OCI-M1 (cell line): ENCODE data around the gene ERP44.
"Not testable (repeated sequence)": the region's sequence is repeated elsewhere in the genome, so short reads cannot be mapped to it uniquely, and the experiment has no call there.

Experiments
- DNase-seq: peaks from one replicate; lab custom pipeline; 2025; lab: John Stamatoyannopoulos, UW

The ERP44 gene

GRCh38 chr9:100011062-100011681 is 87.6 kb downstream of the ERP44 start:
- peak; percentile 76 for DNase-seq

DNA sequence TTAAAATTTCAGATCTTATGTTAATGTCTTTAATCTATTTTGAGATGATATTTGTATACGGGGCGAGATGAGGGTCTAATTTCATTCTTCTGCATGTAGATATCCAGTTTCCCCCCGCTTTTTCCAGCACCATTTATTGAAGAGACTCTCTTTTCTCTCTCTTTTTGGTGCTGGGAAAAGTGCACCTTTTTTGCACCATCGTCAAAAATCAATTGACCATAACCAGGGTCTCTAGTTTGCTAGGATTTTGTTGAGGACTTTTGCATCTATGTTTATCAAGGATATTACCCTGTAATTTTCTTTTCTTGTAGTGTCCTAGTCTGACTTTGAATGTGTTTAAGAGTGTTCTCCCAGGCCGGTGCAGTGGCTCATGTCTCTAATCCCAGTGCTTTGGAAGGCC is 99.0 kb downstream of the ERP44 start:
- no peak for DNase-seq

- DNase-seq, result no peak
Measured at GRCh38 chr9:99998866-99999265, 99.9 kb downstream of the ERP44 start.

DNA sequence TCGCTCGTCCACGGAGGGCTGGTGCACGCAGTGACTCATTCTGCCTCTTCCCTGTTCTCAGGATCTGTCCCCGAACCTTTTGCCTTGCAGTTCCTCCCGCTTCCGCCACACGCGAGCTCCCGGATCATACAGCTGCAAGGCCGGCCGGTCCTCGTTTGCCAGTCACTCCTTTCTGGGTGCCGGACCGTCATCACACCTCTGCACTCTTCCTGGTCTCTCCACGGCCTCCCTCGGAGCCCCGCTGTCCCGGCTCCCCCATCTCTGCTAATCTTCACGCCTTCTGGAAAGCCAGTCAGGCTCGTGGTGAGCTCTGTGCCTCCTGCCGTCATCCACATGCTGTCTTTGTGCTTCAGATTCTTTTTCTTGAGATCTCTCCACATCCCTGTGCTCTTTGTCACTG is 100.5 kb downstream of the ERP44 start:
- no peak for DNase-seq

GRCh38 chr9:99990508-99990907 is 108.3 kb downstream of the ERP44 start:
- not testable (repeated sequence) for DNase-seq

GRCh38 chr9:99986642-99987041 is 112.2 kb downstream of the ERP44 start:
- no peak for DNase-seq

DNA sequence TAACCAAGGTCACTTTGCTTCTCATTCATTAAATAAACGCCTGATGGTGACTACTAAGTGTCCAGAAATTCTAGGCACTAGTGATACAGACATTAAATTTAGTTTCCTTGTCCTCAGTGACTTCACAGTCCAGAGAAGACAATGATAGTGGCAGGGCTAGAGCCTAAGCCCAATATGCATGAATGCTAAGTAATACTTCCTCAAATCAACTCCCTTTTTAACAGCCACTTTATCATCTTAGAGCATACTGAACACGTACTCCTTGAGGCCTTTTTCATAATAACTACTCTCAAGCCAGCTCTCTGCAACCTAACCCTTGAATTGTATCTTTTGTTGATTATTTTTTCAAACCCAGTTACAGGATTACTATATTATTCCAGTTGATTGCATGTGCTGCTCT is 118.2 kb downstream of the ERP44 start:
- peak; percentile 80 for DNase-seq

DNA sequence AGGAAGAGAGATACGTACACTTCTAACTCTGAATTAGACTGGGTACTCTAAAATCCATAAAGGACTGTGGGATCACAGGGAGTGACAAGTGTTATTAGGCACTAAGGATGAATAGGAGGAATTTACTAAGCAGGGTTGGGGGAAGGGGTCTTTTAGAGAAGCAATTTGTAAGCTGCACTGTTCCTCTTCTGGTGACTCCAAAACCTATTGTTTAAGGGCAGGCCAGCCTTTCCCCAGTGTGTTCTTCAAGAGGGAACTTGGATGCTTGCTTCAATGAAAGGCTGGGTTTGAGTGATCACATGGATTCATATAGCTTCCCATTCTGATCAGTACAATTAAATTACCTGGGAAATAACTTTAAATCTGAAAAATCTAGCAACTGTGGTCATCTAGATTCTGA is 120.6 kb downstream of the ERP44 start:
- no peak for DNase-seq

DNA sequence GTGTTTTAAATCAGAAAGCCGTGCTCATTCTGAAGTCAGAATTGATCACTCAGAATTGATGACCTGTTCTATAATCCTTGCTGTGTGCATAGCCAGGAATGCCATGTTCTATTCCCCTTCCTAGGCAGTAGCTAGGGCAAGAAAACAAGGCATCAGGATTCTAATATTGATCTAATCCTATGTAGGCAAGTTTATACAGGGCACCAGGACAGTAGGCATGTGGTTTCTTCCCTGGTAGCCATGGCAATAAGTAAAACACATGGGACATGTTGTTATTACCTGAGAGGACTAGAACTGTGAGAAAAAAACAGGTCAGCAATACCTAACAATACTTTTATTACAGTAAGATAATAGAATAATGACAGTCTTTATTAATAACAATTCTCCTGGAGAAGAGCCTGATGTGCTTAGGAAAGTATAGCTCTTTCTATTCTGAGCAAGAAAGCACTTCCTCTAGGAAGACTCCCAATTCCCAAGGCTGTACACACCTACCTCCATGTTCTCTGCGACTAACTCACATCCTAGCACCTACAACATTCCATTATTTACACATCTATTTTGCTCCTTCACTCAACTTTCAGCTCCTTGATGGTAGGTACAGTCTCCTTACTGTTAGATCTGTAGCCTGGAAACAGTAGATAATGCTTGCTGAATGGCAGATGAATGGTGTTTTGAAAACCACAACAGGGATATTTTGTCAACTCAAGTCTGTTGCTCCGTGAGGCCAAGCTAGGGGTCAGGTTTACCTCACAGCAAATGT is 121.6 kb downstream of the ERP44 start:
- DNase-seq, result peak; percentile 37

DNA sequence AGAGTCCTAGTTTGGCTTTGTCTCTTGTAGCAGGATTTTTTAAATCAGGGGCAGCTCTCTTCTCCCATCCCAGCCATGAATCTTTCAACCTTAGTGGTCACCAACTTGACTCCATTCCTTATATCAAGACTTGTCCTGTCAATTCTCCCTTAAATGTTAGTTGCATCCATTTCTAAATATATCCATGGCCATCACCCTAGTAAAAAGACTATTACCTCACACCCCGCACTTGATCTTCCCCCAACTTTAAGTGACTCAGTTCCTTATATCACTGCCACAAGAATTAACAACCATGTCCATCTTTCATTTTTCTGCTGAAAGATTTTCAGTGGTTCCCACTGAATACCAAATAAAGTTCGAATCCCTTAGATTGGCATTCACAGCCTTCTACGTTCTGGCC is 125.3 kb downstream of the ERP44 start:
- no peak for DNase-seq

GRCh38 chr9:99971410-99971809 is 127.4 kb downstream of the ERP44 start:
- no peak for DNase-seq

DNA sequence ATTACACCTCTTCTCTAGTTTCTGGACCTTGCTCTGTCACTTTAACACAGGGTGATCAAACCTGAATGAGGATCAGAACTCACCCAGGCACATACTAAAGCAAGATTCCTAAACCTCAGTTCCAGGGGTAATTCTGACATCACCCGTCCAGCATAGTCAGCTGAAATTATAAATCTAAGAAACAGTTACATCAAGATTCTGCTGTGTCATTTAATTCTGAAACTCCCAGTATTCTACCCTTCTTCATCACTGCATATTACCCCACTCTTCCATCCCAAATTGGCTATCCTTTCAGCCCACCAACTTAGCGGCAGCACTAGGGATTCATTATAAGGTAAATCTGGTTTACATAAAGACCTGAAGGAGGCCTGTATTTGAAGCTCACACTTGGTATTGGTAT is 128.3 kb downstream of the ERP44 start:
- DNase-seq, result no peak

DNA sequence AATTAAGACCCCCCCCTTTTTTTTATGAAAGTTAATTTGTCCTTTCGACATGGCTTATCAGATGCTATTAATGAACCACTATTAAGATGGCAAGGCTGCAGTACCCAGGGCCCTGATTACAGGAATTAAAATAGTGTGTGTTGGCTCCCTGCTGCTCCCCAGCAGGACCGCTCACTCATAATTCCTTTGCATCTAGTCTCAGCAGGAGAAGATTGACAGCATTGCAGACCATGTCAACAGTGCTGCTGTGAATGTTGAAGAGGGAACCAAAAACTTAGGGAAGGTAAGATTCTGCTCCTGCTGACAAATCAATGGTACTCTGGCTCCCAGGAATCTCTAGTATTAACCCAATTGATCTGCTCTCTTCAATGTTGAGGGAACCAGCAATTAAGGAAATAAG is 131.3 kb downstream of the ERP44 start:
- DNase-seq, result no peak

- DNase-seq, result no peak
Measured at GRCh38 chr9:99966716-99967115, 132.1 kb downstream of the ERP44 start.

DNA sequence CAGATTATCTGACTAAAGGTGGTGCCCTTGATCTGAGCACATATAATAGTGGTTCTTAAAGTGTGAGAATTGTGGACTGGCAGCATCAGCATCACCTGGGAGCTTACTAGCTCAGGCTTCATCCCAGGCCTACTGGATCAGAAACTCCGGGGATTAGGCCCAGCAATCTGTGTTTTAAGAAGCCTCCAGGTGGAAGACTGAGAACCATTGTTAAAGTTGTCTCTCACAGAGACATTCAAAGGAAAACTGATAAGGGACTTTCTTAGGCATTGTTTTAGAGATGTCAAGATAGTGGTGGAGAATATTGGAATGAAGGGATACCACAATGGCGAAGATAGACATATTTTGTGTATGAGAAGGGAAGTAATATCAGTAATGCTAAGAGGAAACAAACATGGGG is 132.8 kb downstream of the ERP44 start:
- no peak for DNase-seq

- DNase-seq, result no peak
Measured at GRCh38 chr9:99964336-99964735, 134.5 kb downstream of the ERP44 start.

- DNase-seq, result peak; percentile 19
Measured at GRCh38 chr9:99962680-99963261, 136.0 kb downstream of the ERP44 start.

DNA sequence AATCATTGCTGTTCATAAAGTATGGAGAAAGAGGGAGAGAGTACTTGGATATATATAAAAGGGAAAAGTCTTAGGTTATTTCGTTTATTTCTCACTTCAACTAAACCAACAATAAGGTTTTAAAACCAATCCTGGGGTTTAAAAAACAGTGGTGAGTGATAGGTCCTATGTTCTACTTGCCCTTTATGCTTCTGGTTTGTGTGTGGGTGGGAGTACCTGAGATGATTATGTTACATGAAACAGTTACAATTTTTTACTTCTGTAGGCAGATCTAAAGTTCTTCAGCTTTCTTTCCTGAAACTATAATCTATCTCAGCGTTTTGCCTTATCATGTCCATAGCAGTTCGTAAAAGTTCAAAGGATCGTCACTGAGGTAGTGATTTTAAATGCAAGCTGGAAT is 143.2 kb downstream of the ERP44 start:
- no peak for DNase-seq

- DNase-seq, result no peak
Measured at GRCh38 chr9:99954819-99955218, 144.0 kb downstream of the ERP44 start.

DNA sequence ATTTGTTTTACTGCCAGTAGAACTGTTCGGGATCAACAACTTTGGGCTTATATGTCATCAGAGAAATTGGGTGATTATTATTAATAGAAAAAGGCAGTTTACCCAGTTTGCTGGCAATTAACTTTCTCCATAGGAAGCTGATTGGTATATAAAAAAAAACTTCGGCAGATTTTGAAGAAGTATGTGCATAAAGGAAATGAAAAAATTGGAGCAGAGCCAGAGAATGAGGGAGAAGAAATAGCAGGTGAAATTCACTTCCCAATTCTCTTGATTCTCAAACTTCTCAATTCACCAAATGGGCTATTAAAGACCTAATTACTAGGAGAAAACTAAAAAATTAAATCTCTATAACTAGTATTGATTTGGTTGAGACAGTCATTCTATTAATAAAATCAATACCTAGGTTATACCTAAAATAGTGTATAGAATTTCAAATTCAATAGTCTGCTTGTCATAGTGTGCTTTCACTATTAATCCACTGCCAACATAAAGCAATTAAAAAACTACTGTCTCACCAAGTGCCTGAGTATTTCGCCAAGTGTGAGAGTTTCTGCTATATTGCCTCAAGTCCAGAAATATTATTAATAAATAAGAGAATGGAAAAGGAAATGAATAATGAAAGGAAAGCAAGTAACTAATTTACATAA is 144.8 kb downstream of the ERP44 start:
- DNase-seq, result no peak

- no peak for DNase-seq
Measured at GRCh38 chr9:99948896-99949295, 149.9 kb downstream of the ERP44 start.

DNA sequence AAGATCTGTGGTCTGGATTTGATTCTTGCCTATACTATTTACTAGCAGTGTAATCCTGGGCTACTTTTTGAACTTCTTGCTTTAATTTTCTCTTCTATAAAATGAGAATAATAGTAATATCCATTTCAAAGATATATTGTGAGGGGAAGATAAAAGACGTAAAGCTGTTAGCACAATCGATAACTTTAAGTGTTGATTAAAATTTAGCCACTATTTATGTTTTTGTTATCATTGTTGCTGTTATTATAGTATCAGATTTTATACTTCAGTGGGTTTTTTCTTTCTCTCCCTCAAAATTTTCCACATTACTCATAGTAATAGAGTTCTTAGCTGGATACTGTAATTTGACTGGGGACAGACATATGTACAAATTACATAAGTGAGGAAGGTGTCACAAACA is 150.3 kb downstream of the ERP44 start:
- no peak for DNase-seq

GRCh38 chr9:99947395-99947794 is 151.4 kb downstream of the ERP44 start:
- DNase-seq, result peak; percentile 41
